ENCODE data around the gene TOM1L1. TPM values are rescaled to one million over a fixed set of nuclear protein-coding genes. Genes with fewer than 3 reads are reported as not detected.
"Not testable (repeated sequence)": the region's sequence is repeated elsewhere in the genome, so short reads cannot be mapped to it uniquely, and the experiment has no call there.

TOM1L1 gene, protein sequence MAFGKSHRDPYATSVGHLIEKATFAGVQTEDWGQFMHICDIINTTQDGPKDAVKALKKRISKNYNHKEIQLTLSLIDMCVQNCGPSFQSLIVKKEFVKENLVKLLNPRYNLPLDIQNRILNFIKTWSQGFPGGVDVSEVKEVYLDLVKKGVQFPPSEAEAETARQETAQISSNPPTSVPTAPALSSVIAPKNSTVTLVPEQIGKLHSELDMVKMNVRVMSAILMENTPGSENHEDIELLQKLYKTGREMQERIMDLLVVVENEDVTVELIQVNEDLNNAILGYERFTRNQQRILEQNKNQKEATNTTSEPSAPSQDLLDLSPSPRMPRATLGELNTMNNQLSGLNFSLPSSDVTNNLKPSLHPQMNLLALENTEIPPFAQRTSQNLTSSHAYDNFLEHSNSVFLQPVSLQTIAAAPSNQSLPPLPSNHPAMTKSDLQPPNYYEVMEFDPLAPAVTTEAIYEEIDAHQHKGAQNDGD
- total RNA-seq = 0.34 and 0.70 TPM in 2 replicates

DNA sequence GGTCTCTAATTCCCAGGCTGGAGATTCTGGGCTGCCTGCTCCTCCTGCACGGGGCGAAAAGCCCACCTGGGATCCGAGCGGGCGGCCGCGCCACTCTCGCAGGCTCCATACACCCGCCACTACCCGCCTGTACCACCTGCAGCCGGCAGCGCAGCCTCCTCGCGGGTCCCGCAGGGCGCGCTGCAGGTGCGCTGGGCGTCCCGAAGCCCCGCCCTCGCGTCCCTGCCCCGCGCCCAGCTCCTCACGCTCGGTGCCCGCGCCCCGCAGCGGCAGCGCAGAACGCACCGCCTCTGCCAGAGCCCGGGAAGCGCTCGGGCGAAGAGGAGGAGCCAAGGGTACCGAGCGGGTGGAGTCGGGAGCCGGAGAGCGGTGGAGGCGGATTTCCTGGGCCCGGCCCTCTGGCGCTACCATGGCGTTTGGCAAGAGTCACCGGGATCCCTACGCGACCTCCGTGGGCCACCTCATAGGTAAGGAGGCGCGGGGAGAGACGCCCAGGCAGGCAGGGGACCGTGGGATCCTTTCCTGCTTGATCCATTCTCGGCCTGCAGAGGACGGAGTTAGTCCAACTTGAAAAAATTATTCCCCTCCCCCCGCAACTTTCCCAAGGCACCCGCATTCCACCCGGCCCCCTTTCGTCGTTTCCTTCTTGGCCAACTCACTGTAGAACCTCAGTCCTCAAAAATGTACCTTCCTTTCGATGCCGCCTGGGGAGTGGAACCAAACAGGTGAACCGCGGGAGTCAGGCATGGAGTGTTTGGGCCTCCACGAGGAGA lies at the start of gene TOM1L1:
Gene TOM1L1, plus strand, starts transcription at position 396 of the 773 bp plus-strand sequence. Its CDS starts 14 bp downstream, at position 410.
- DNase-seq = peak; percentile 21

GRCh38 chr17:54859187-54859586 lies 41.5 kb upstream of the TOM1L1 start:
- DNase-seq = no peak

DNA sequence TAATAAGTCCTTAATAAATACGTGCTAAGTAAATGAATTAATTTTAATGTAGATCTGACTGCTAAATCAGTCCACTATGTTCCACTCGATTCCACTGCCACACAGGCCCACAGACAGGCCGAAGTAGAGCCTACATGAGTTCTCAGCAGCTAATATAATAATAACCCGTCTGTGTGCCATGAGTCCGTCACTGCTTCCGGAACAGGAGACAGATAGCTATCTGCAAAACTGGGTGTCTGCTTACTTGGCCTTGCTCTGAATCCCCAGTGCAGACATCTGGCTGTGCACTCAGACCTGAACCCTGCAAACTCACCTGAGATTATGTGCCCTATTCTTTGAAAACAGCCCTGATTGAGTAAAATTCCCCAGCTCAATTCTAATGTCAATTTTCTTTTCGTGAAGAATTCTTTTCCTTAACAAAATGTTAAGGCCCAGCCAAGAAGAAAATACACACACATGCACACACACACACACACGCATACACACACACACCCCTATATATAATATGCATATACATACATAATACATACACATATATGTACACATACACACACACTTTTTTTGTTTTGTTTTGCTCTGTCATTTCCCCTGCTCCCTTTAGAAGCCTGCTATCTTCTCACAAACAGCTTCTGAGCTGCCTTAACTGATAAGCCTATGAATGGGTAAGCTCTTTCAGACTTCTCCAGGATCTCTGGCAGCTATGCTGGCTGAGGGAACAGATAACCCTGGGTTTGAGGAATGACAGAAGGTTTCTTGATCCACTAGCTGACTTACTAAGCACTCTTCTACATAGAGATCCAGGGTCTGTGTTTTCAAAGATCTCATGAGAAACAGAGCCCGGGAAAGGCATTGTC lies 39.8 kb upstream of the TOM1L1 start:
- no peak for DNase-seq

GRCh38 chr17:54861471-54861983 lies 39.1 kb upstream of the TOM1L1 start:
- DNase-seq = no peak

DNA sequence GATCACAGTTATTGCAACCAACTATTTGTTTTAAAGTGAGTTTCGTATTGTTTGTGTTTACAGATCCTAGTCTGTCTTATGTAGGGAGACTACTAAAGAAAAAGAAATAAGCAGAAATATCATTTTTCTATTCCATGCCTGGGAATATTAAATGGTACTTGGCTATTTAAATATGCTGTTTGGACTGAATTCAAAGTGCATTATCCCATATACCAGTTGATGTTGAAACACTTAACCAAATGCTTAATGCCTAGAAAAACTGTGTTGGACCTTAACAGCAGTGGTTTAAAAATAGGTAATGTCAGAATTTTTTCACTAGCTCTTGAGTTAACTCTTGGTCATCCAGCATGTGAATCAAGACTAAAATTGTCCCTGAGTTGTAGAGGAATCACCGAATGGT lies 37.5 kb upstream of the TOM1L1 start:
- no peak for DNase-seq

GRCh38 chr17:54864070-54864469 lies 36.6 kb upstream of the TOM1L1 start:
- DNase-seq = no peak

- DNase-seq = no peak
Observed at GRCh38 chr17:54864636-54865356, 35.9 kb upstream of the TOM1L1 start.

DNA sequence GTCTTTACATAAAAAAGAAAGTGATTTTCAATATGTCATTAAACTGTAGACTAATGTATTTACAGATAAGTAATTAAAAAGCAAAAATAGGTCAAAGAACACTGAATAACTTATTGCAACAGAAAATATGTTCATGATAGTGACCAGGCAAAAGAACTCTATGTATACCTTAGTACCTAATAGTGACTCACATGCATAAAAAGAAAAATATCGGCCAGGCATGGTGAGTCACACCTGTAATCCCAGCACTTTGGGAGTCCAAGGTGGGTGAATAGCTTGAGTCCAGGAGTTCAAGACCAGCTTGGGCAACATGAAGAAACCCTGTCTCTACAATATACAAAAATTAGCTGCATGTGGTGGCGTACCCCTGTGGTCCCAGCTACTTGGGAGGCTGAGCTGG lies 33.0 kb upstream of the TOM1L1 start:
- DNase-seq = no peak

GRCh38 chr17:54870671-54871175 lies 29.9 kb upstream of the TOM1L1 start:
- no peak for DNase-seq

GRCh38 chr17:54875906-54876305 lies 24.7 kb upstream of the TOM1L1 start:
- DNase-seq = not testable (repeated sequence)

- no peak for DNase-seq
Observed at GRCh38 chr17:54876656-54877195, 23.9 kb upstream of the TOM1L1 start.

- no peak for DNase-seq
Observed at GRCh38 chr17:54881255-54881972, 19.2 kb upstream of the TOM1L1 start.

DNA sequence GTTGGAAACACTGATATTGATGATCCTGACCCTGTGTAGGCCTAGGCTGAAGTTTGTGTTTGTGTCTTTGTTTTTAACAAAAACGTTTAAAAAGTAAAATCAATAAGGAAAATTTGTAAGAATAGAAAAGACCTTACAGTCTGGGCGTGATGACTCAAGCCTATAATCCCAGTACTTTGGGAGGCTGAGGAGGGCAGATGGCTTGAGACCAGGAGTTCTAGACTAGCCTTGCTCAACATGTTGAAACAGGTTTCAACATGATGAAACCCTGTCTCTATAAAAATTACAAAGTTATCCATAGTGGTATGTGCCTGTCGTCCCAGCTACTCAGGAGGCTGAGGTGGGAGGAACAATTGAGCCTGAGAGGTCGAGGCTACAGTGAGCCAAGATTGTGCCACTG lies 18.3 kb upstream of the TOM1L1 start:
- no peak for DNase-seq

DNA sequence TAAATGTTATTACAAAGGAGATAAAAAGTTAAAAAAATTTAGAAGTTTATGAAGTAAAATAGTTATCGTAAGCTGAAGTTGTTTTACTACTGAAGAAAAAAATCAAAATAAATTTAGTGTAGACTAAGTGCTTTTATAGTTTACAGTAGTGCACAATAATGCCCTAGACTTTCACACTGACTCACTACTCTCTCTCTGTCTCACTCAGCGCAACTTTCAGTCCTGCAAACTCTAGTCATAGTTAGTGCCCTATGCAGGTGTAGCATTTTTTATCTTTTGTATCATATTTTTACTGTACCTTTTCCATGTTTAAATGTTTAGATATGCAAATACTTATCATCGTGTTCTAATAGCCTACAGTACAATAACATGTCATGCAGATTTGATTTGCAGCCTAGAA lies 17.7 kb upstream of the TOM1L1 start:
- no peak for DNase-seq

DNA sequence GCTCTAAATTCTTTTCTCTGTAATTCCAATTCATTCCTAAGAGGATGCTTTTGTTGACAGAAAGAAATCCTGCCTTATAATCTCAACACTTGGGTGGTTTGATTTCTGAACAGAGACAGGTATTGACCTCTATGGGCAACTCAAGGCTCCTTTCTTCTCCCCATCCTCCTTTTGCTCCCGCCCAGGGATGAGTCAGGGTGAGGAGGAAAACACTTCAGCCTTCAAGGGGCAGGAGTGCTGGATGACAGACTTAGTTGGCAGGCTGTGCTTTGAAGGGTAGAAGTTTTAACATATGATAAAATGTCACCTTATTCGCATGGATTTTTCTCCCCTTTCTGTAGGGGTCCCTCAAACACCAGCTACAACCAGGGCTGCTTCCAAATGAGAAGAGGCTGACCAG lies 16.7 kb upstream of the TOM1L1 start:
- DNase-seq = no peak

GRCh38 chr17:54887787-54888186 lies 12.9 kb upstream of the TOM1L1 start:
- DNase-seq = no peak

GRCh38 chr17:54888254-54888653 lies 12.4 kb upstream of the TOM1L1 start:
- no peak for DNase-seq

- DNase-seq = no peak
Observed at GRCh38 chr17:54888981-54889380, 11.7 kb upstream of the TOM1L1 start.

DNA sequence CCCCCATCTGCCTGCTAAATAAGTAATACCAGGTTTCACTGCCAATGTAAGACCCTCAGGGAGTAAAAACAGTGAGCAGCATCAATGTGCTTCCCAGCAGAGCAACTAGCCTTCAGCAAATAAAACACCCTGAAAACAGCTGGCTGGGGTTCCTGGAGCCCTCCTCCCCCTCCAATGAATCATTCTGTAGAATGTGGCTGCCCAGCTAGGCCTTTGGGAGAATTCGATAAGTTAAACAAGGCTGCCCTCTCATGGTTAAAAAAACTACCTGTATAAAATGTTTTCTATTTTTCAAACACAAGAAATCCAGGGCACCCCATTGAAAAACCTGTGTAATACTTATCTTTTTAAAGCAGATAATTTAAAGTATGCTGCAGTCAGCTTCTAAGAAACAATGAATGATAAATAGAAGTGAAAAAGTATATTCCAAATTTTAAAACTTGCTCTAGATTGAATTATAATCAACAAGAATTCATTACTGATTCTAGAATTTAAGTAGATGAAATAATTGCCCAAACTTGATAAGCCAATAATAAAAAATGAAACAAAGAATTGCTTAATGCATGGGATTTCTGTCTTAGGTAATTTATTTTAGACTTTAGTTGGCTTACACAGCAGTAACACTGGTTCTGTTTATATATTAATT lies 9.4 kb upstream of the TOM1L1 start:
- DNase-seq = peak; percentile 64

DNA sequence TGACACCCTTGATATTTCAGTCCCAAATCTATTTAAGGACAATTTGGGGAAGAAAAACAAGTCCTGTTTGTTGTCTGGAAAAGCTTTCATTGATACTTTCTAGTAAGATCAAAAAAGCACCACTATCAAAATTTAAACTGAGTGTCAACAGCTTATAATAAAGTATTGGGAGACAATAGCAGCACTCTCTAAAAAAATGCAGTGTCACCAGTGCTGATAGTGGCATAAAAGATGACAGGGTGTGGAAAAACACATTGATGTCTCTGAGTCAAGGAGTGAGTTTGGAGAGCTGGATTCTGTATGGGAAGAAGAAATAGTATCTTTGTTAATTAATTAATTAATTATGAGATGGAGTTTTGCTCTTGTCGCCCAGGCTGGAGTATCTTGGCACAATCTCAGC lies 8.3 kb upstream of the TOM1L1 start:
- no peak for DNase-seq
